SW480 (cell line): ENCODE results near the gene MFSD11.

Source experiments
- DNase-seq: peaks from one replicate; pipeline ENCODE4 v3.0.0-alpha.2; 2016; ENCODE audit warnings: low spot score

MFSD11 gene

GRCh38 chr17:76748657-76749056, 10.7 kb downstream of the MFSD11 start:
- DNase-seq = no peak

DNA sequence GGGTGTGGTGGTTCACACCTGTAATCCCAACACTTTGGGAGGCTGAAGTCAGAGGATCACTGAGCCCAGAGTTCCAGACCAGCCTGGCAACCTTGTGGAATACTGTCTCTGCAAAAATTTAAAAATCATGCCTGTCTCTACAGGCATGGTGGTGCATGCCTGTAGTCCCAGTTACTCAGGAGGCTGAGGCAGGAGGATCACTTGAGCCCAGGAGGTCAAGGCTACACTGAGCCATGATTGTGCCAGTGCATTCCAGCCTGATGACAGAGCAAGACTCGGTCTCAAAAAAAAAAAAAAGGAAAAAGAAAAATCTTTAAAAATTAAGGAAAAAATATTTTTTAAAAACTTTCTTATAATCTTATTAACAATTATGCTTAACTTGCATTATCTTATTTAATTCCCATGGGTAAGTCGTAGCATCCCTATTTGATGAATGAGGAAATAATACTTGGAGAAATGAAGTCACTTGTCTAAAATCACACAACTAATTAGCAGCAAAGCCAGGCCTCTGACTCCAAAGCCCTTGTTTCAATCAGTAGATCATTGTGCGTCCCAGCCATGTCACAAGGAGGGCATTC, 13.6 kb downstream of the MFSD11 start:
- DNase-seq = no peak

DNA sequence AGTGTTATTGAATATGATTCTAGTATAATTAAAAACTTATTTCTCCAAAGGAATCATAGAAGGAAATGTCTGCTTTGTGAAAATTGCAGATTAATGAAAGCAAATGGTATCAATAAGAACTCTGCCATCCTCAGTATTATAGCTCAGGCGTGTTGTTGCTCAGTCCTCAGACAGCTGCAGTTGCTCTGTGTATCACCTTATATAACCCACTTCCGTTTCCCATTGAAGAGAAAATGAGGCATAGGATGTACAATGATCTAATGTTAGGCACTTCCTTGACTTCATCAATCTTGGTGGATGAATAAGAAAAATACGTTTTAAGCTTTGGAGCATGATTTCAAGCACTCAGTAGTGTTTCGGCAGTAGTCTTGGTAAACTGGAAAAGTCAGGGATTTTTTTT, 14.1 kb downstream of the MFSD11 start:
- DNase-seq = no peak

GRCh38 chr17:76753061-76753961, 15.4 kb downstream of the MFSD11 start:
- DNase-seq = no peak

- no peak for DNase-seq
Measured at GRCh38 chr17:76755285-76755684, 17.4 kb downstream of the MFSD11 start.

GRCh38 chr17:76757256-76757655, 19.3 kb downstream of the MFSD11 start:
- peak; percentile 7 for DNase-seq

DNA sequence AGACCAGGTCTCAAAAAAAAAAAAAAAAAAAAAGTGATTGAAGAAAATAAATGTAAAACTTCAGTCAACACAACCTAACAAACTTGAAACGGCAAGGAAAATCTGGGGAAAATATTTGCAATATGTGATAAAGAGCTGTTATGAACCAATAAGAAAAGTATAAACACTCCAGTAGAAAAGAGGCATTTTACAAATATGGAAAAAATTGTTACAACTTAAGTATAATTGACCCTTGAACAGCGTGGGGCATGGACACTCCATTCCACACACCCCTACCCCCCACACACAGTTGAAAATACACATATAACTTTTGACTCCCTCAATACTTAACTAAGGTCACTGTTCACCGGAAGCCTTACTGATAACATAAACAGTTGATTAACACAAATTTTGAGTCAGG, 20.7 kb downstream of the MFSD11 start:
- DNase-seq = no peak

GRCh38 chr17:76772842-76773525, 35.1 kb downstream of the MFSD11 start:
- peak; percentile 98 for DNase-seq

GRCh38 chr17:76775021-76775600, 37.2 kb downstream of the MFSD11 start:
- no peak for DNase-seq

DNA sequence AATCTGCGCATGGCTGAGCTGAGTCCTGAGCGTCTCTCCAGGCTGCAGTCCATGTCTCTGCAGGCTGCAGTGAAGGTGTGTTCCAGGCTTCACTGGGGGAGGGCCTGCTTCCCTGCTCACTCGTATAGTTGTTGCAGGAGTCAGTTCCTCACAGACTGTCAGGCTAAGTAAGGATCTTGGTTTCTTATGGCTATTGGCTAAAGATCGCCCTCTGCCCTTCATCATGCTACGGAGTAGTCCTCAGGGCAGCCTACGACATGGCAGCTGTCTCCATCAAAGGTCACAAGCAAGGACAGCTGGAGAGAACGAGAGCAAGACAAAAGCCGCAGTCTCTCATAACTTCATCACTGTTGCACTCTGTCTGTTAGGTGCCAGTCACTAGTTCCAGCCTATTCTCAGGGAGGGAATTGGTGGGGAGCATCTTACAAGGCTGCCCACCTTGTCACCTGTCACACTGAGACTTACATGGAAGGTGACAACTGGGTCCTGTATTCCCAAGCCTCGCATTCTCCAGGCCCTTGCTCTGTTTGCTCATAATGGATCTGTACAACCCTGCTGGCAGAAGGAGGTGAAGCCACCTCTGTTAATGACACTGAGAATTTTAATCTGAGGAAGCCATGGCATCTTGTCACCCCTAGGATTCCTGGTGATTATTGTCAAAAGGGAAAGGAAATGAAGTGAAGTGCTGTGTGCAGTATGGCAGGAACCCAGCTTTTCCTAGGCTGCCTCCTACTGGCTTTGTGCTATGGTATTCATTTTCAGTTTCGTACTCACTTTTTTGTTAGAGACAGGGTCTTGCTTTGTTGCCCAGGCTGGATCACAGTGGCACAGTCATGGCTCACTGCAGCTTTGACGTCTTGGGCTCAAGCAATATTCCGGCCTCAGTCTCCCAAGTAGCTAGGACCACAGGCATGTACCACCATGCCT, 43.4 kb downstream of the MFSD11 start:
- no peak for DNase-seq

- DNase-seq = no peak
Measured at GRCh38 chr17:76783146-76783545, 45.2 kb downstream of the MFSD11 start.

- no peak for DNase-seq
Measured at GRCh38 chr17:76784926-76785325, 47.0 kb downstream of the MFSD11 start.

- peak; percentile 35 for DNase-seq
Measured at GRCh38 chr17:76787866-76788265, 49.9 kb downstream of the MFSD11 start.

DNA sequence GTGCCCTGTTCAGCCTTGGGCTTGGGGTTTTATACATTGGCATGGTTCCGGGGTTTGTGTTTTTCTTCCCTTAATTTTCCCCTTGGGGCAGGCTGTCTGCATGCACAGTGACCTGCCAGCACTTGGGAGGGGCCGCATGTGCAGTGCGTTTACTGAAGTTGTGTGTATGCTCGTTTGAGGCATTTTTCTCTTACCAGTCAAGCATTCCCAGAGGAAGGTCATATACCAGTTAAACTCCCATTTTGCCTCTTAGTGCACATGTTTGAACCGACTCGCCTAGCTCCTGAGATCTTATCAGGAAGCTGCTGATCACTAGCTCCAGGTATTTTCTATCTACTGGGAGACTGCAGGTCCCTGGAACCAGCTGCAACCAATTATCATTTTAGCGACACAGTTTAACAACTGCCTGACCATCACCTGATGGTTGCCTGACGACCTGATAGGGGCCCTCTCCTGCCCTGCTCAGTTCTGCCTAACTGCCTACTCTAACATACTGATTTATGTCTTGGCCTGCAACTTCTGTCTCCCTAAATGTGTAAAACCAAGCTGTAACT, 51.4 kb downstream of the MFSD11 start:
- peak; percentile 36 for DNase-seq

GRCh38 chr17:76791053-76791980, 53.4 kb downstream of the MFSD11 start:
- no peak for DNase-seq

DNA sequence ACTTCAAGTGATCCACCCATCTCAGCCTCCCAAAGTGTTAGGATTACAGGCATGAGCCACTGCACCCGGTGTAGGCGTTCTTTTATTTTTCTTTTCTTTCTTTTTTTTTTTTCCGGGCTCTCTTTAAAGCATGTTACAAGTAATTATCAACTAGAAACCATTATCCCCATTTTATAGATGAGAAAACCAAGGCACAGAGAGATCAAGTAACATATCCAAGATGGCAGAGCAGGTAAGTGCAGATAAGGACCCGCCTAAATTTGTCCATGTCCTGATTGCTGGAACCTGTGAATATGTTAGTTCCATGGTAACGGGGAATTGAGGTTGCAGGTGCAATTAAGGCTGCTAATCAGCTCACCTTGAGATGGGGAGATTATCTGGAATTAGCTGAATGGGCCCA, 54.4 kb downstream of the MFSD11 start:
- no peak for DNase-seq

DNA sequence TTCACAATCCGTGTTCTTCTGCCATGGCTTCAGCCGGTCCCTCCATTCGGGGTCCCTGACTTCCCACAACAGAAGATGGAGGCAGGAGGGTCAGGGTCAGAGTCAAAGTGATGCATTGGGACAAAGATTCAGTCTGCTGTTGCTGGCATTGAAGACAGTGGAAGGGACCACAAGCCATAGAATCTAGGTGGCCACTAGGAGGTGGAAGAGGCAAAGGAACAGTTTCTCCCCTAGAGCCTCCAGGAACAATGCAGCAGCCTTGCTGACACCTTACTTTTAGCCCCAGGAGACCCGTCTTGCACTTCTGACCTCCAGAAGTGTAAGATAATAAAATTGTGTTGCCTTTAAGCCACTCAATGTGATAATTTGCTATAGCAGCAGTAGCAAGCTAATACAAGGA, 55.9 kb downstream of the MFSD11 start:
- peak; percentile 49 for DNase-seq

- no peak for DNase-seq
Measured at GRCh38 chr17:76796081-76796480, 58.2 kb downstream of the MFSD11 start.

DNA sequence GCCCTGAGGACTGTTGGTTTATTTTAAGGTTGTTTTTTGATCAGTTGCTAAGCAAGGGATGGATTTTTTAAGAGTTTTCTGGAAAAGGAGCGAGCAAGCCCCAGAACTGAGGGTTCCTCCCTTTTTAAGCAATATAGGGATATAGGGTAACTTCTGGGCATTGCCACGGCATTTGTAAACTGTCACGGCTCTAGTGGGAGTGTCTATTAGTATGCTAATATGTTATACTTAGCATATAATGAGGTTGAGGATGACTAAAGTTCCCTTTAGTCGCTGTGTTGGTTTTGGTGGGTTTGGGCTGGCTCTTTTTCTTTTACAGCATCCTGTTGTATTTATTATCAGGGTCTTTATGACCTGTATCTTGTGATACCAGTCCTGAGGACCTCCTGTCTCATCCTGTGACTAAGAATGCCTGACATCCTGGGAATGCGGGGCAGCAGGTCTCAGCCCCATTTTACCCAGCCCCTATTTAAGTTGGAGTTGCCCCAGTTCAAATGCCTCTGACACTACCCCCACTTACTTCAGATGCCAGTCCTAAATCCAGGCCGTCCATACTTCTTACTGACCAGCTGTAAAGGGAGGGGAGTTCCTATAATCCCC, 59.4 kb downstream of the MFSD11 start:
- DNase-seq = no peak

DNA sequence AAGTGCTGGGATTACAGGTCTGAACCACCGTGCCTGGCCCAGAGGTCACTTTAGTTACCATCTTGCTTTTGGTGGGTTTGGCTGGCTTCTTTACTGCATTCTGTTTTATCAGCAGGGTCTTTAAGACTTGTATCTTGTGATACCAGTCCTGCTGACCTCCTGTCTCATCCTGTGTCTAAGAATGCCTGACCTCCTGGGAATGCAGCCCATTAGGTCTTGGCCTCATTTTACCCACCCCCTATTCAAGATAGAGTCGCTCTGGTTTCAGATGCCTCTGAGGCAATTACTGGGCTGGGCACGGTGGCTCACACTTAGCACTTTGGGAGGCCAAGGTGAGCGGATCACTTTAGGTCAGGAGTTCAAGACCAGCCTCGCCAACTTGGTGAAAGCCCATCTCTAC, 63.8 kb downstream of the MFSD11 start:
- DNase-seq = no peak
